NCI-H2081 treated with DMSO at 0.1 percent for 48 hours (cell line): ENCODE data around the gene BRI3.
A peak's percentile ranks its signal among the peaks of the same experiment; 100 is the strongest.

ENCODE experiments used
- DNase-seq: peaks from one replicate; lab custom pipeline; 2025; lab: John Stamatoyannopoulos, UW

Gene BRI3

GRCh38 chr7:98287486-98287959 lies 6.0 kb downstream of the BRI3 start:
- no peak for DNase-seq

GRCh38 chr7:98288064-98288823 lies 6.8 kb downstream of the BRI3 start:
- no peak for DNase-seq

- DNase-seq = no peak
Observed at GRCh38 chr7:98289333-98289875, 7.9 kb downstream of the BRI3 start.

- DNase-seq = no peak
Observed at GRCh38 chr7:98291717-98292116, 10.2 kb downstream of the BRI3 start.

- DNase-seq = no peak
Observed at GRCh38 chr7:98293265-98293664, 11.8 kb downstream of the BRI3 start.

GRCh38 chr7:98293746-98294145 lies 12.3 kb downstream of the BRI3 start:
- no peak for DNase-seq

GRCh38 chr7:98294326-98294725 lies 12.8 kb downstream of the BRI3 start:
- DNase-seq = no peak

- peak; percentile 52 for DNase-seq
Observed at GRCh38 chr7:98294798-98295382, 13.4 kb downstream of the BRI3 start.

GRCh38 chr7:98295467-98296192 lies 14.1 kb downstream of the BRI3 start:
- DNase-seq = no peak

GRCh38 chr7:98296833-98297232 lies 15.3 kb downstream of the BRI3 start:
- DNase-seq = no peak

- no peak for DNase-seq
Observed at GRCh38 chr7:98297626-98298286, 16.3 kb downstream of the BRI3 start.

- DNase-seq = no peak
Observed at GRCh38 chr7:98300595-98301372, 19.3 kb downstream of the BRI3 start.

- no peak for DNase-seq
Observed at GRCh38 chr7:98301693-98302470, 20.4 kb downstream of the BRI3 start.

- no peak for DNase-seq
Observed at GRCh38 chr7:98303176-98303865, 21.8 kb downstream of the BRI3 start.

GRCh38 chr7:98303906-98304305 lies 22.4 kb downstream of the BRI3 start:
- no peak for DNase-seq

- no peak for DNase-seq
Observed at GRCh38 chr7:98305951-98306535, 24.6 kb downstream of the BRI3 start.

- no peak for DNase-seq
Observed at GRCh38 chr7:98307971-98308466, 26.5 kb downstream of the BRI3 start.

- DNase-seq = no peak
Observed at GRCh38 chr7:98309566-98309965, 28.1 kb downstream of the BRI3 start.

- DNase-seq = no peak
Observed at GRCh38 chr7:98312201-98312600, 30.7 kb downstream of the BRI3 start.
